Ureter (tissue), 1 donor: Measurements from ENCODE around the gene KRTAP2-2. TPM values are rescaled to one million over a fixed set of nuclear protein-coding genes. Genes with fewer than 3 reads are reported as not detected.
"Not testable (repeated sequence)": the region's sequence is repeated elsewhere in the genome, so short reads cannot be mapped to it uniquely, and the experiment has no call there.

ENCODE experiments used
- DNase-seq: peaks from one replicate; pipeline ENCODE4 v3.0.0-alpha.2; 2020; ENCODE audit warnings: low spot score
- total RNA-seq: library from RNA; stranded (reverse); gene quantifications from one replicate; pipeline ENCODE4 v1.2.4, GENCODE V29; 2023
- donor health status: DM: yes; HTN: yes; CAD: no.

Gene KRTAP2-2, protein sequence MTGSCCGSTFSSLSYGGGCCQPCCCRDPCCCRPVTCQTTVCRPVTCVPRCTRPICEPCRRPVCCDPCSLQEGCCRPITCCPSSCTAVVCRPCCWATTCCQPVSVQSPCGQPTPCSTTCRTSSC
- total RNA-seq, result not detected

DNA sequence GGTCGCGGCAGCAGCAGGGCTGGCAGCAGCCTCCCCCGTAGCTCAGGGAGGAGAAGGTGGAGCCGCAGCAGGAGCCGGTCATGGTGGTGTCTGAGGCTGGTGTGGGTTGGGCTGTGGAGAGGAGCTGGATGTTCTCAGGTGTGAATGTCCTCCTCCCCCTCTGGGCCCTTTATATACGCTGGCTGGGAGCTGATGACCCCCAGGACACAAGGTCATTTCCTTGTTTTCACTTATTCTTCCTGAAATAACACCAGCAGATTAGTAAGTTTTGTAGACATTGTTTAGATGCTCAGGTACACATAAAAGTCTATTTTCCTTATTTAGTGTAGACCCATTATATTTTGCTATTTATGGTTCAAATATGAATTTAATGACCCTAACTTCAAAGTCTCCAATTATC is at the start of gene KRTAP2-2:
KRTAP2-2 (minus strand) TSS at position 101 of the 400 bp plus-strand sequence; CDS start at position 82, 19 bp downstream.
- DNase-seq, result not testable (repeated sequence)

DNA sequence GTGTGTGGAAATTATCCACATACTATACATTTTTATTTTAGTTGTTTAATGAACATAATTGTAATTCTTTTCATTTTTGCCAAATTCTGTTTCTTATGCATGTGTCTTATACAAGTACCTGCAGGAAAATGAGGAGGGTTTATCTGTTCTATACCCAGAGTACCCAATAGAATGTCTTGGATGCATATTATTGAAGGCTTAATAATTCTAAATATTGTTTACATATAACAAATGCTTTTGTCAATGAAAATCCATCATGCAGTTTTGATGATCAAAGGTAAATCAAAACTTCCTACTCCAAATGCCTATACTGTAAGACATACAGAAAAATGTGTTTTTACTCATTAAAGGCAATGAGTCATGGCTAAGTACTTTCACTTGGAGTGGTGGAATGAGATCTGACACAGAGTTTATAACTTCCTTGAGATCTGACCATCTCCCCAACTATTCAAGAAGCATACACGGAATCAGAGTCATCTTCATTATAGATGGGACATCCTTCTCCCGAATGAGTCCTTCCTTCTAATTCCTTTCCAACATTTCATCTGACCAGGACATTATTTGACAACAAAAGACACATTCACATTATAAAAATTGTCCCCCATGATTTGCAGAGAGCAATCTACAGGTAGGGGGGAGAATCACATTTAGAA is 49.5 kb upstream of the KRTAP2-2 start:
- not testable (repeated sequence) for DNase-seq

DNA sequence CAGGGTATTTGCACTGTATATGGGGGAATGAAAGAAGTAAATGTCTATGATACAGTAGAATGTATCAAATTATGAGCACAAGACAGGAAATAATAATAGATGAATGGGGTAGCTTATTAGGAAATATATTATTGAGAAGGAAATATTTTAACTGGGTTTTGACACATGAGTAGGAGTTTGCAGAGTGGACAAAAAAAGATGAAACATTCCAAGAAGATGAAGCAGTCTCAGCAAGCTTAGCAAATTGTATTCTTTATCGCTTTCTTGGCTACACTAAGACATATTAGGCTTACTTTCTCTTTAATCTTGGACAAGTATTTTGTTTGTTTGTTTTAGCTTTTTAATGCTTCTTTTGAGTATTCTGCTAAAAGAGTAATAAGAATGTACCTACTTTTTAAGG is 48.9 kb upstream of the KRTAP2-2 start:
- no peak for DNase-seq

DNA sequence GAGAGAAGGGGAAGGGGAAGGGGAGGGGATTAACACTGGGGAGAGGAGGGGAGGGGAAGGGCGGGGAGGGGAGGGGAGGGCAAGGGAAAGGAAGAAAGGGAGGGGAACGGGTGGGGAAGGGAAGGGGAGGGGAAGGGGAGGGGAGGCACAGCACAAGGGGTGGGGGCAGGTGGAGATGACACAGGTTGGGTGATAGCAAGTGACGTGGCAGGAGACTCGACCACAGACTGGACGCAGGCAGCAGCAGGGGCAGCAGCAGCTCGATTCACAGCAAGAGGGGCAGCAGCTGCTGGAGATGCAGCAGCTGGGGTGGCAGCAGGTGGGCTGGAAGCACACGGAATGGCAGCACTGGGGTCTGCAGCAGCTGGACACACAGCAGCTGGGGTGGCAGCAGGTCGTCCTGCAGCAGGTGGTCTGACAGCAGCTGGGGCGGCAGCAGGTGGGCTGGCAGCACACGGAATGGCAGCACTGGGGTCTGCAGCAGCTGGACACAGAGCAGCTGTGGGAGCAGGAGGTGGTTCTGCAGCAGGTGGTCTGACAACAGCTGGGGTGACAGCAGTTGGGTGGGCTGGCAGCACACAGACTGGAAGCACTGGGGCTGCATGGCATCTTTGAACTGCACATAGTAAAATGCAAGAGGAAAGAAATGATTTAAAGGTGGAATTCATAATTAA is 46.7 kb upstream of the KRTAP2-2 start, which contains the start of gene KRTAP4-16:
KRTAP4-16 (minus strand) TSS at position 624 of the 674 bp plus-strand sequence; CDS start at position 624, 0 bp downstream.
- no peak for DNase-seq

DNA sequence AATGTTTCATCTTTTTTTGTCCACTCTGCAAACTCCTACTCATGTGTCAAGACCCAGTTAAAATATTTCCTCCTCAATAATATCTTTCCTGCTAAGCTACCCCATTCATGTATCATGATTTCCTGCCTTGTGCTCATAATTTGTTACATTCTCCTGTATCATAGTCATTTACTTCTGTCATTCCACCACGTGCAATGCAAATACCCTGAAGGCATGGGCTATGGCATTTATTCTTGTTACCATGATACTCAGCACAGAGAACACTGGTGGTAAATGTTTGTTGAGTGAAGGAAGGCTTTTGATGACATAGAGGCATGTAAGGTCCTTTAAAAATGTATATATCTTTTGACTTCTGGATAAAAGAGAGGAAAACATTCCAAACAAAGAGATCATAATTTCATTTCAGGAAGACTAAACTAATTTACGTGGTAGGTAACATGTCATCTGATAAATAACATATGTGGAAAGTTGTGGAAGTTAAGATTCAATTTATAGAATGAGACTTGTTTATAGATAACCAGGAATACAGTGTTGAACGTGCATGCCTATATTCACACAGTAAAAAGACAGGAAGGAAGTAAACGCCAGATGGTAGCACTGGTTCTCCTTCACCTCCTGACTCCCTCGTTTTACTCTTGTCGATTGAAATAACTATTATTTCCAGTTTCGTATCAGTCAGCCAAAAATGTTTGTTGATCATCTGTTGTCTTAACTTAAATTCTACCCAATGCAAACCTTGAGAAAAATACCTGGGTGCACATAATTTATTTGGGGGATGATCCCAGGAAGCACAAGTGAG is 44.9 kb upstream of the KRTAP2-2 start:
- not testable (repeated sequence) for DNase-seq

DNA sequence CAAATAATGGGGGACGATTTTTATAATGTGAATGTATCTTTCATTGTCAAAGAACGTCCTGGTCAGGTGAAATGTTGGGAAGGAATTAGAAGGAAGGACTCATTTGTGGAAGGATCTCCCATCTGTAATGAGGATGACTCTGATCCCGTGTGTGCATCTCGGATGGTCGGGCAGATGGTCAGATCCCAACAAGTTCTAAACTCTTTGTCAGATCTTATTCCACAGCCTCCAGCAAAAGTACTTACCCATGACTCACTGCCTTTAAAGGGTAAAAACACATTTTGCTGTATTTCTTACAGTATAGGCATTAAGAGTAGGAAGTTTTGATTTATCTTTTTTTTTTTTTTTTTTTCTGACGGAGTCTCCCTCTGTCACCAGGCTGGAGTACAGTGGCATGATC is 43.5 kb upstream of the KRTAP2-2 start:
- no peak for DNase-seq

DNA sequence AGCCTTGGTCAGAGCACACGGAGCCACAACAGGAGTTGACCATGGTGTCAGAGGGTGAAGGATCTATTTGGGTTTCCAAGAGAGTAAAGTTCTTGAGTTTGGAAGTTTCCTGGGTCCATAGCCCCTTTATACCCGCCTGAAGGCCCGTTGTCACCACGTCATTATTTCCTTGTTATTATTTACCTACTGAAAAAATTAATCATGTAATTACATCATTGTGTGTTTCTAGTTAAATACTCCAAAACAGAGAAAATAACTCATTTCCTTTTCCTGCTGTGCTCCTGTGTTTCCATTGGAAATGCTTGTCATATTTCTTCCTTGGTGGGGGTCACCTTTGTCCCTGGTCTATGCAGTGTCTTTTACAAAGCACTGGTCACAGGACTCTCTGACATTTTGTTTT is 43.0 kb upstream of the KRTAP2-2 start, which contains the start of gene KRTAP4-8:
KRTAP4-8 (minus strand) TSS at position 101 of the 400 bp plus-strand sequence; CDS start at position 43, 58 bp downstream.
- DNase-seq, result no peak

DNA sequence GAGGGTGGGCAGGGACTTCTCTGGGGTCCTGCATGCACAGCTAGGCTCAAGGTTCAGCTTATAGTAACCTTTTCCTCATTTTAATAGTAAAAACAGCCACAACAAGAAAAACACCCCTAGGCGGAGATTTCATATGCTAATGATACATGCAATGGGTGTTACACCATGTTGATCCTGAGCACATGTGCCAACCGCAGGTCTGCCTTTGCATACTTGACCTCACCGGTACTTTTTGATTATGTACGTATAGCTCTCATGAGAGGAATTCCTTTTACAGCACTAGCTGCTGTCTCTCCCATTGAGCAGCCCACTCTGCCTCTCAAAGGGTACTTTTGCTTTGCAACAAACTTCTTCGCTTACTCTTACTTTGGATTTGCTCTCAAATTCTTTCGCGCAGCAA is 41.0 kb upstream of the KRTAP2-2 start:
- DNase-seq, result no peak

DNA sequence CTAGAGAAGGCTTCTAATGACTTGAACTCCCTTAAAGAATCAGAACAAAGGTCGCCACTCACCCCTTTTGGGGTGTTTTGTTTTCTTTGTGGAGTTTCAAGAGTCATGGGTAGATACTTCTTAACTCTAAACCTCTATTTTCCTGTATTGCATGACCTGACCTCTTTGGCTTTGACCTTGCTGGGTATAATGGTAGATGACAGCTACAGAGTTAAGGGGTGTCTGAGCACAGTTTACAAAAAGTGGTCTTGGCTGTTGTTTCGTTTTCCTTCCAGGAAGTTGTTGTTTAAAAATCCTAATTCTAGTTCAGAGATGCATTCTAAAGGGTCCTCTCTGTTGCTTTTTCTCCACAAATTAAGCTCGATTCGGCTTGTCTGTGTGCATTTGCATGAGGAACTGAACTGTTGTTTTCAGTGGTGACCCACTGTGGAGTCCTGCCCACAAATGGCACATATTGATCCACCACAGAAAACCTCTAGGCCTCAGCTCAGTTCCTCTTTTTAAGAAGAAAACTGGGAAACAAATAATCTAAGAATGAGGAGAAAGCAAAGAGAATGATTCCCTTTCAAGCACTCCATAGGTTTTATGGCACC is 33.8 kb upstream of the KRTAP2-2 start:
- DNase-seq, result not testable (repeated sequence)

DNA sequence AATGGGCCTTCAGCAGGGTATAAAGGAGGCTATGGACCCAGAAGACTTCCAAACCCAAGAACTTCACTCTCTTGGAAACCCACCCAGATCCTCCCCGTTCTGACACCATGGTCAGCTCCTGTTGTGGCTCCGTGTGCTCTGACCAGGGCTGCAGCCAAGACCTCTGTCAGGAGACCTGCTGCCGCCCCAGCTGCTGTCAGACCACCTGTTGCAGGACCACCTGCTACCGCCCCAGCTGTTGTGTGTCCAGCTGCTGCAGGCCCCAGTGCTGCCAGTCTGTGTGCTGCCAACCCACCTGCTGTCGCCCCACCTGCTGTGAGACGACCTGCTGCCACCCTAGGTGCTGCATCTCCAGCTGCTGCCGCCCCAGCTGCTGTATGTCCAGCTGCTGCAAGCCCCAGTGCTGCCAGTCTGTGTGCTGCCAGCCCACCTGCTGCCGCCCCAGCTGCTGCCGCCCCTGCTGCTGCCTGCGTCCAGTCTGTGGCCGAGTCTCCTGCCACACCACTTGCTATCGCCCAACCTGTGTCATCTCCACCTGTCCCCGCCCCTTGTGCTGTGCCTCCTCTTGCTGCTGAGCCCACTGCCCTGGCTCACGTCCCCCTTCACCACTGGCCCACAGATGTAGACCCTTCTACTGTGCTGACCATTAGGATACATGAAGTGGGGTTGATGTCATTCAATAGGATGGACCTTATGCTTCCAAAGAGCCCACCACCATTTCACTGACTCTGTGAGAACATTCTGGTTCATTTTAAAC is 29.2 kb upstream of the KRTAP2-2 start, which contains the start of gene KRTAP4-7:
KRTAP4-7 (plus strand) TSS at position 51 of the 757 bp plus-strand sequence; CDS start at position 108, 57 bp downstream.
- DNase-seq, result not testable (repeated sequence)

DNA sequence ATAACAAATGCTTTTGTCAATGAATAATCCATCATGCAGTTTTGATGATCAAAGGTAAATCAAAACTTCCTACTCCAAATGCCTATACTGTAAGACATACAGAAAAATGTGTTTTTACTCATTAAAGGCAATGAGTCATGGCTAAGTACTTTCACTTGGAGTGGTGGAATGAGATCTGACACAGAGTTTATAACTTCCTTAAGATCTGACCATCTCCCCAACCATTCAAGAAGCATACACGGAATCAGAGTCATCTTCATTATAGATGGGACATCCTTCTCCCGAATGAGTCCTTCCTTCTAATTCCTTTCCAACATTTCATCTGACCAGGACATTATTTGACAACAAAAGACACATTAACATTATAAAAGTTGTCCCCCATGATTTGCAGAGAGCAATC is 28.4 kb upstream of the KRTAP2-2 start:
- not testable (repeated sequence) for DNase-seq

DNA sequence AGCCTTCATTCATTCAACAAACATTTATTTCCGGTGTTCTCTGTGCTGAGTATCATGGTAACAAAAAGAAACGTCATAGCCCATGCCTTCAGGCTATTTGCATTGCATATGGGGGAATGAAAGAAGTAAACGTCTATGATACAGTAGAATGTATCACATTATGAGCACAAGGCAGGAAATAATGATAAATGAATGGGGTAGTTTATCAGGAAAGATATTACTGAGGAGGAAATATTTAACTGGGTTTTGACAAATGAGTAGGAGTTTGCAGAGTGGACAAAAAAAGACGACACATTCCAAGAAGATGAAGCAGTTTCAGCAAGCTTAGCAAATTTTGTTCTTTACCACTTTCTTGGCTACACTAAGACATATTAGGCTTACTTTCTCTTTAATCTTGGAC is 27.6 kb upstream of the KRTAP2-2 start:
- no peak for DNase-seq

DNA sequence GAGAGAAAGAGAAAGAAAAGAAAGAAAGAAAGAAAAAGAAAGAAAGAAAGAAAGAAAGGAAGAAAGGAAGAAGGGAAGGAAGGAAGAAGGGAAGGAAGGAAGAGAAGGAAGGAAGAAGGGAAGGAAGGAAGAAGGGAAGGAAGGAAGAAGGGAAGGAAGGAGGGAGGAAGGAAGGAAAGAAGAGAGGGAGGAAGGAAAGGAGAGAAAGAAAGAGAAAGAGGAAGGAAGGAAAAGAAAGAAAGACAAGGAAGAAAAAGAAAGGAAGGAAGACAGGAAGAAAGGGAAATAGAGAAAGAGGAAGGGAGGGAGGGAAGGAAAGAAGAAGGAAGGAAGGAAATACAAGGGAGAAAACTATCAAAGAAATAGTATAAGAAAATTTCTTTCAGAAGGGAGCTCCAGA is 21.8 kb upstream of the KRTAP2-2 start:
- DNase-seq, result no peak

DNA sequence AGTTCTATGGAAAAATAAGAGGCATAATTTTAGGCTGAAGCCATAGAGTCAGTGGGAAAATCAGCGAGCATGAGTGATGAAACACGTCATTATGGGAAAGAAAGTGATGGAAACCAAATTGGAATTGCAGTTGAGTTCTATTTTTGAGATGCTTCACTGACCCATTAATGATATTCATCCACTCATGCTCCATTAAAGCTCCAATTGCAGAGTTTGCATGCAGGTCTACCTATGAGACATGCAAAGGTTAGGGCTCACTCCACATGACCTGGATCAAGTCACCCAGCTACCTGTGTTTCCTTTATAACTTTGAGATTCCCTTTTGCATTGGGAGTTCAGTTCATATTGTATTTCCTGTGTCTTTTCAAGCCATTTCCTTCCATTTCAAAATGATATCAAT is 18.6 kb upstream of the KRTAP2-2 start:
- no peak for DNase-seq

DNA sequence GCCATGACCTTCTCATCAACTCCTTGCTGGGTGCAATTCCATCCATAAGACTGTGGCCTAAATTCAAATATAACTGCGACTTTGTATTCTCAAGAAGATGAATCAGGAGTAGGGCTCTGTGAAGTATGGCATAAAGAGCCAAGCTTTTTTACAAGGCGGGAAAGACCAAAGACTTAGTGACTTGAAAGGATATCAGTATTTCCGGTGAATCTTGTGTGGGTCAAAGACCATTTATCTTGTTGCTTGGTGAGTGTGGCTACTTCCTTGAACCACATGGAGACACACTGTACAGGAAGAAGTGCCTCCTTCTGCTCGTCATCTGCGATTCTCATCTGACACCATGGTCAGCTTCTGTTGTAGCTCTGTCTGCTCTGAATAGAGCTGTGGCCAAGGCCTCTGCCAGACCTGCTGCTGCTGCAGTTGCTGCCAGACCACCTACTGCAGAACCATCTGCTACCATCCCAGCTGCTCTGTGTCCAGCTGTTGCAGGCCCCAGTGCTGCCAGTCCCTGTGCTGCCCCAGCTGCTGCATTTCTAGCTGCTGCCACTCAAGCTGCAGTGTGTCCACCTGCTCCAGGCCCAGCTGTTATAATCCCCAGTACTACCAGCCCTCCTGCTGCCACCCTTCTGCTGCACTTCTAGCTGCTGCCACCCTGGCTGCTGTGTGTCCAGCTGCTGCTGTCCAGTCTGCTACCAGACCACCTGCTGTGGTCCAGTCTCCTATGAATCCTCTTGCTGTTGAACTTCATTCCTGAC is 16.8 kb upstream of the KRTAP2-2 start:
- no peak for DNase-seq

DNA sequence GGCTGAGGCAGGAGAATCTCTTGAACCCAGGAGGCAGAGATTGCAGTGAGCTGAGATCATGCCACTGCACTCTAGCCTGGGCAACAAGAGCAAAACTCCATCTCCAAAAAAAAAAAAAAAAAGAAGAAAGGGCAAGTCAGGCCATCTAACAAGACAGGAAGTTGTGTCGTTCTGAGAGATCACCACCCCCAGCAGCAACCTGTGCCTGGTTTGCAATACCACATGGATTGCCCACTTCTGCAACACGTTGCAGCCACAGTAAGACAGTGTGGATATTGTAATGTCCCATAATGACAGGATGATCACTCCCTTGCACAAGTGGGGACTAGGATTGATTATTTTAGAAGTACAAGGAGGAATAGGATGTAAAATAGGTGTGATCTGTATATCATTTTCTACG is 14.0 kb upstream of the KRTAP2-2 start:
- DNase-seq, result no peak

DNA sequence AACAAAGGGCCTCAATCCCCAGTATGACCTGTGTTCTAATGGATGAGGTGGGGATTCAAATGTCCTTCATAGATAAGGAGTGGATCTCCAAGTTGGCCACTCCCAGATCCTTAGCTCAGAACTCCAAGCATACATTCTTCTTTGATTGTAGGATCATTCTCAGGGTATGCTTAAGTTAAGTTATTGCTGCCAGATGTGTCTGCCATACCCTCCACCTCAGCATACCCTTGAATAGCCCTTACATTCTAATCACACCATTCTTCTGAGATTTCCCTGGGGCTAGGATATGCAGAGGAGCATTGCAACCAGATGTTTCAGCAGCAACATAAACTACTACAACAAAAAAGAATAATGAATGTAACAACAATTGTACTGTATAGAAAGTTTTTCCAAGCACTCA is 12.3 kb upstream of the KRTAP2-2 start:
- no peak for DNase-seq

DNA sequence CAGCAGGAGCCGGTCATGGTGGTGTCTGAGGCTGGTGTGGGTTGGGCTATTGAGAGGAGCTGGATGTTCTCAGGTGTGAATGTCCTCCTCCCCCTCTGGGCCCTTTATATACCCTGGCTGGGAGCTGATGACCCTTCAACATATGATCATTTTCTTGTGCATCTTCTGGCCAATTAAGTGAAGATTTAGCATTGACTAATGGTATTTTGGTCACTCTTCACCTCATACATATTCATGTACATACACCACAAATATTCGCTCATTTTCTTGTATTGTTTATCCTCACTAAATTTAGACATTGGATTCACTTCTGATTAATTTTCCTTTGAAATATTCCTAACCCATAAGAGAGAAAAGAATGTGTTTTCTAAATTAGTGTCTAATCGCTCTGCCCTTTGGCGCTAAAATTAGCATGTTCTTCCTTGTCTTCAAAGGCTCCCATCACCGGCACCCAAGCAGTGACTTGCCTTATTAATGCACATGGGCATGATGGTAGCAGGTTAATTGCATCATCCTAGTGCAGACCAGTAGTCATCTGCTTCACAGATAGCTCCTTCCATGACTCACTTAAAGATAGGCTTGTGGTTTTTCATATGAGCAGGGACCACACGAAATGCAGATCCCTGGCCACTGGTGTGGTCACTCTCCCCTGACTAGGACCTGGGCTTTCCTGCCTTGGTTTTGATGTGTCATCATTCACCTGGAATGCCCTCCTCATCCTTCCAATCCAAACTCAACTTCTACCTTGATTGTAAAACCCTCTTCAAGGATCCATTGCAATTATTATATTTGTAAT is 11.0 kb upstream of the KRTAP2-2 start, which contains the start of gene KRTAP2-4:
KRTAP2-4 (minus strand) TSS at position 51 of the 796 bp plus-strand sequence; CDS start at position 17, 34 bp downstream.
- no peak for DNase-seq
